HepG2 (cell line): Measurements from ENCODE around the gene IARS2. TPM values are rescaled to one million over a fixed set of nuclear protein-coding genes. Genes with fewer than 3 reads are reported as not detected.
A peak's percentile ranks its signal among the peaks of the same experiment; 100 is the strongest.

Experiments
- ASH2L ChIP-seq: fragments of 300-600, 200-600 bp; sonication (generic); IDR thresholded peaks from 2 replicates; pipeline ENCODE4 v1.7.0; 2017; ENCODE audit warnings: low read depth, mild to moderate bottlenecking, moderate library complexity, mixed read lengths, low read length; ENCODE audit not compliant: insufficient read length
- CBX1 ChIP-seq: IDR thresholded peaks from one replicate; pipeline ENCODE4 v1.6.1; 2016; ENCODE audit warnings: antibody characterized with exemption, low read depth
- CCDC6 ChIP-seq: sonication (generic); formaldehyde crosslinking; IDR thresholded peaks from 2 replicates; pipeline ENCODE4 v1.8.1; 2022; ENCODE audit warnings: mild to moderate bottlenecking, missing genetic modification reagents, moderate library complexity
- EP300 ChIP-seq, 3 experiments: sonication (generic) in 1 of 3; formaldehyde crosslinking in 1 of 3; IDR thresholded peaks; 2 replicates each; pipeline versions ENCODE4 v1.5.1 to v1.6.1; 2011 to 2020; ENCODE audit warnings: low read depth in 2 of 3, low read length in 2 of 3, borderline replicate concordance in 1 of 3, improper control_type of control experiment in 1 of 3, mild to moderate bottlenecking in 1 of 3, missing genetic modification reagents in 1 of 3, moderate library complexity in 1 of 3
- GABPA ChIP-seq, 2 experiments: IDR thresholded peaks; 2 replicates each; pipeline ENCODE4 v1.6.1; 2011 to 2016; ENCODE audit warnings: low read depth in 2 of 2, low read length in 1 of 2, missing biosample characterization in 1 of 2, missing genetic modification characterization in 1 of 2
- HNF4G ChIP-seq, 2 experiments: sonication (generic) in 1 of 2; formaldehyde crosslinking in 1 of 2; IDR thresholded peaks; 2 replicates each; pipeline versions ENCODE4 v1.4.0 to v1.6.1; 2011 to 2020; ENCODE audit warnings: borderline replicate concordance in 2 of 2, low read depth in 2 of 2, mild to moderate bottlenecking in 2 of 2, low read length in 1 of 2, missing genetic modification reagents in 1 of 2, moderate library complexity in 1 of 2
- IKZF1 ChIP-seq: fragments of 450-650 bp; IDR thresholded peaks from 2 replicates; pipeline ENCODE4 v1.7.1; 2016
- MEIS1 ChIP-seq: sonication (generic); formaldehyde crosslinking; IDR thresholded peaks from 2 replicates; pipeline ENCODE4 v1.9.0; 2021; ENCODE audit warnings: mild to moderate bottlenecking, missing genetic modification reagents, moderate library complexity, borderline replicate concordance
- NPAS2 ChIP-seq: sonication (generic); formaldehyde crosslinking; IDR thresholded peaks from 2 replicates; pipeline ENCODE4 v1.8.0; 2022; ENCODE audit warnings: mild to moderate bottlenecking, missing genetic modification reagents, borderline replicate concordance
- PAX8 ChIP-seq: sonication (generic); formaldehyde crosslinking; IDR thresholded peaks from 2 replicates; pipeline ENCODE4 v1.8.0; 2022; ENCODE audit warnings: mild to moderate bottlenecking, missing genetic modification reagents, borderline replicate concordance
- REPIN1 ChIP-seq: sonication (generic); formaldehyde crosslinking; IDR thresholded peaks from 2 replicates; pipeline ENCODE4 v1.8.0; 2022; ENCODE audit warnings: missing genetic modification reagents, low read depth, mild to moderate bottlenecking, borderline replicate concordance
- SAP130 ChIP-seq: IDR thresholded peaks from 2 replicates; pipeline ENCODE4 v1.6.1; 2016; ENCODE audit warnings: low read depth
- TBL1XR1 ChIP-seq: fragments of 150-350 bp; IDR thresholded peaks from 2 replicates; pipeline ENCODE4 v1.6.1; 2014; ENCODE audit warnings: borderline replicate concordance, low read length; ENCODE audit not compliant: partially characterized antibody
- ZNF510 ChIP-seq: sonication (generic); formaldehyde crosslinking; IDR thresholded peaks from 2 replicates; pipeline ENCODE4 v1.4.0; 2020; ENCODE audit warnings: low read depth, mild to moderate bottlenecking, missing genetic modification reagents
- polyA plus RNA-seq, 8 experiments: library from polyadenylated mRNA; depleted of rRNA in 3 of 8; stranded (reverse) in 7 of 8; unstranded in 1 of 8; fragments of >200 nt; fragmentation: Illumina TruSeq in 4 of 8; extraction: Trizol in 4 of 8; gene quantifications; 2 replicates each; pipeline versions ENCODE4 v1.2.1 to v1.2.3, GENCODE V29; 2011 to 2016; ENCODE audit warnings: low read depth in 4 of 8, missing spikeins in 1 of 8, mixed read lengths in 1 of 8; ENCODE audit not compliant: insufficient read depth in 1 of 8
- total RNA-seq, 5 experiments: library from RNA; depleted of rRNA; stranded (reverse); fragments of >200 nt; fragmentation: Illumina TruSeq; extraction: Trizol; gene quantifications; 2 replicates each; pipeline ENCODE4 v1.2.3, GENCODE V29; 2016; ENCODE audit warnings: low read depth in 1 of 5
- TF ChIP-seq, protein P1 (sequence below): IDR thresholded peaks from 2 replicates; pipeline ENCODE4 v1.6.1; 2016; ENCODE audit warnings: low read depth, missing genetic modification reagents, missing compliant biosample characterization
- TF ChIP-seq, protein P2 (sequence below): sonication (generic); formaldehyde crosslinking; IDR thresholded peaks from 2 replicates; pipeline ENCODE4 v1.8.1; 2022; ENCODE audit warnings: low read depth, mild to moderate bottlenecking, missing genetic modification reagents
- TF ChIP-seq, protein P3 (sequence below): sonication (generic); formaldehyde crosslinking; IDR thresholded peaks from 2 replicates; pipeline ENCODE4 v1.8.0; 2022; ENCODE audit warnings: mild to moderate bottlenecking, missing genetic modification reagents, moderate library complexity

IARS2 gene
- total and polyA plus RNA-seq, 2 of the 13 experiments (the other 11 are each of a cell fraction or from before 2014, with no cell fraction given) = 28.6 to 122 TPM

DNA sequence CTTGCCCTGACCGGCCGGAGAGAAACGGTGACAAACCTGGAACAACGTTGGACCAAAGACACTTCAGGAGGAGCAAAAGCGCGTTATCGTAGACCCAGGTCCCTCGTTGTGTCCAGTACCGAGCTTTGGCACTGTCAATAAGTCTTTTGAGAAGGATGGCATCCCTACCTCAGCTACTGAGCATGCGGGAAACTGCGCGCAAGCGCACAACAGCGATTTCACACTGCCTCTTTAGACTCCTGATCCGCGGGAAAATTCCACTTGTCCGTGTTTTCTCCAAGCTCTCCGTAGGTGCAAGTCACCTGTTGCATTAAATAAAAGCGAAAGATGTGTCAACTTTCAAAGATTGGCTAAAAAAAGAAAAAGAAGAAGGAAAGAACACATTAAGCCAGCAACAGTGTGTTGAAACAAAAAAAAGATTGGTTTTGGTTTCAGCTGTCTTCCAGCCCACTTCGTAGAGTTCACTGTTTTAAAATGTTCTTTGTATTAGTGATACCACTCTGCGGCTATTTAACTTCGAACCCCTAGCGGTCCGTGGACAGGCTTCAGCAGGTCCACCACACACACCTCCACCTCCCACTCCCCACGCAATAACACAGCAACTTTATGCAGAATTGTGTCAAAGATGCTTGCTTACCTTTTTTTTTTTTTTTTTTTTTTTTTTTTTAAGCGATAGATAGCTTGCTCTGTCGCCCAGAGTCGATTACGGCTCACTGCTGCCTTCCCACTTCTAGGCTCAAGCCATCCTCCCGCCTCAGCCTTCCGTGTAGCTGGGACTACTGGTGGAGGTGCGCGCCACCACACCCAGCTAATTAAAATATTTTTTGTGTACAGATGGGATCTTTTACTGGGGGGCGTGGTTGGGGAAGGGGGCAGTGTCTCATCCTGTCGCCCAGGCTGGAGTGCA, 4.0 kb upstream of the IARS2 start, which contains the start of gene BPNT1 (continued):
- TF ChIP-seq TBL1XR1 (peak; percentile 66), GABPA (IDR thresholded peaks at IDR 0.05; ENCODE audit: low read depth, low read length) (no peak), GABPA (CRISPR knock-in tag; IDR thresholded peaks at IDR 0.05; ENCODE audit: low read depth) (peak; percentile 80), ZNF510 (0 out of 2 replicates have a peak, but pooled peaks have one; percentile 65), NPAS2 (CRISPR knock-in tag) (no peak), ASH2L (peak; percentile 74), PAX8 (no peak), MEIS1 (CRISPR knock-in tag) (peak; percentile 63; the same call in 1 of the 2 replicates), SAP130 (CRISPR knock-in tag) (peak; percentile 90), IKZF1 (no peak), CCDC6 (CRISPR knock-in tag) (peak; percentile 36; the same call in 1 of the 2 replicates), EP300 (IDR thresholded peaks at IDR 0.05; ENCODE audit: low read depth in 2 of 2, low read length in 2 of 2) (no peak), EP300 (CRISPR knock-in tag; IDR thresholded peaks at IDR 0.05; ENCODE audit: borderline replicate concordance) (peak; percentile 38; the same call in 1 of the 2 replicates), HNF4G (IDR thresholded peaks at IDR 0.05; ENCODE audit: borderline replicate concordance, low read depth, low read length) (peak; percentile 15; the same call in 1 of the 2 replicates), HNF4G (CRISPR knock-in tag; IDR thresholded peaks at IDR 0.05; ENCODE audit: borderline replicate concordance, low read depth) (no peak), REPIN1 (peak; percentile 49; the same call in 1 of the 2 replicates), CBX1 (no peak)
- TF ChIP-seq, protein P1, sequence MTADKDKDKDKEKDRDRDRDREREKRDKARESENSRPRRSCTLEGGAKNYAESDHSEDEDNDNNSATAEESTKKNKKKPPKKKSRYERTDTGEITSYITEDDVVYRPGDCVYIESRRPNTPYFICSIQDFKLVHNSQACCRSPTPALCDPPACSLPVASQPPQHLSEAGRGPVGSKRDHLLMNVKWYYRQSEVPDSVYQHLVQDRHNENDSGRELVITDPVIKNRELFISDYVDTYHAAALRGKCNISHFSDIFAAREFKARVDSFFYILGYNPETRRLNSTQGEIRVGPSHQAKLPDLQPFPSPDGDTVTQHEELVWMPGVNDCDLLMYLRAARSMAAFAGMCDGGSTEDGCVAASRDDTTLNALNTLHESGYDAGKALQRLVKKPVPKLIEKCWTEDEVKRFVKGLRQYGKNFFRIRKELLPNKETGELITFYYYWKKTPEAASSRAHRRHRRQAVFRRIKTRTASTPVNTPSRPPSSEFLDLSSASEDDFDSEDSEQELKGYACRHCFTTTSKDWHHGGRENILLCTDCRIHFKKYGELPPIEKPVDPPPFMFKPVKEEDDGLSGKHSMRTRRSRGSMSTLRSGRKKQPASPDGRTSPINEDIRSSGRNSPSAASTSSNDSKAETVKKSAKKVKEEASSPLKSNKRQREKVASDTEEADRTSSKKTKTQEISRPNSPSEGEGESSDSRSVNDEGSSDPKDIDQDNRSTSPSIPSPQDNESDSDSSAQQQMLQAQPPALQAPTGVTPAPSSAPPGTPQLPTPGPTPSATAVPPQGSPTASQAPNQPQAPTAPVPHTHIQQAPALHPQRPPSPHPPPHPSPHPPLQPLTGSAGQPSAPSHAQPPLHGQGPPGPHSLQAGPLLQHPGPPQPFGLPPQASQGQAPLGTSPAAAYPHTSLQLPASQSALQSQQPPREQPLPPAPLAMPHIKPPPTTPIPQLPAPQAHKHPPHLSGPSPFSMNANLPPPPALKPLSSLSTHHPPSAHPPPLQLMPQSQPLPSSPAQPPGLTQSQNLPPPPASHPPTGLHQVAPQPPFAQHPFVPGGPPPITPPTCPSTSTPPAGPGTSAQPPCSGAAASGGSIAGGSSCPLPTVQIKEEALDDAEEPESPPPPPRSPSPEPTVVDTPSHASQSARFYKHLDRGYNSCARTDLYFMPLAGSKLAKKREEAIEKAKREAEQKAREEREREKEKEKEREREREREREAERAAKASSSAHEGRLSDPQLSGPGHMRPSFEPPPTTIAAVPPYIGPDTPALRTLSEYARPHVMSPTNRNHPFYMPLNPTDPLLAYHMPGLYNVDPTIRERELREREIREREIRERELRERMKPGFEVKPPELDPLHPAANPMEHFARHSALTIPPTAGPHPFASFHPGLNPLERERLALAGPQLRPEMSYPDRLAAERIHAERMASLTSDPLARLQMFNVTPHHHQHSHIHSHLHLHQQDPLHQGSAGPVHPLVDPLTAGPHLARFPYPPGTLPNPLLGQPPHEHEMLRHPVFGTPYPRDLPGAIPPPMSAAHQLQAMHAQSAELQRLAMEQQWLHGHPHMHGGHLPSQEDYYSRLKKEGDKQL (CRISPR knock-in tag) = no peak
- TF ChIP-seq, protein P2, sequence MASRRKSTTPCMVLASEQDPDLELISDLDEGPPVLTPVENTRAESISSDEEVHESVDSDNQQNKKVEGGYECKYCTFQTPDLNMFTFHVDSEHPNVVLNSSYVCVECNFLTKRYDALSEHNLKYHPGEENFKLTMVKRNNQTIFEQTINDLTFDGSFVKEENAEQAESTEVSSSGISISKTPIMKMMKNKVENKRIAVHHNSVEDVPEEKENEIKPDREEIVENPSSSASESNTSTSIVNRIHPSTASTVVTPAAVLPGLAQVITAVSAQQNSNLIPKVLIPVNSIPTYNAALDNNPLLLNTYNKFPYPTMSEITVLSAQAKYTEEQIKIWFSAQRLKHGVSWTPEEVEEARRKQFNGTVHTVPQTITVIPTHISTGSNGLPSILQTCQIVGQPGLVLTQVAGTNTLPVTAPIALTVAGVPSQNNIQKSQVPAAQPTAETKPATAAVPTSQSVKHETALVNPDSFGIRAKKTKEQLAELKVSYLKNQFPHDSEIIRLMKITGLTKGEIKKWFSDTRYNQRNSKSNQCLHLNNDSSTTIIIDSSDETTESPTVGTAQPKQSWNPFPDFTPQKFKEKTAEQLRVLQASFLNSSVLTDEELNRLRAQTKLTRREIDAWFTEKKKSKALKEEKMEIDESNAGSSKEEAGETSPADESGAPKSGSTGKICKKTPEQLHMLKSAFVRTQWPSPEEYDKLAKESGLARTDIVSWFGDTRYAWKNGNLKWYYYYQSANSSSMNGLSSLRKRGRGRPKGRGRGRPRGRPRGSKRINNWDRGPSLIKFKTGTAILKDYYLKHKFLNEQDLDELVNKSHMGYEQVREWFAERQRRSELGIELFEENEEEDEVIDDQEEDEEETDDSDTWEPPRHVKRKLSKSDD (CRISPR knock-in tag) = no peak
- TF ChIP-seq, protein P3, sequence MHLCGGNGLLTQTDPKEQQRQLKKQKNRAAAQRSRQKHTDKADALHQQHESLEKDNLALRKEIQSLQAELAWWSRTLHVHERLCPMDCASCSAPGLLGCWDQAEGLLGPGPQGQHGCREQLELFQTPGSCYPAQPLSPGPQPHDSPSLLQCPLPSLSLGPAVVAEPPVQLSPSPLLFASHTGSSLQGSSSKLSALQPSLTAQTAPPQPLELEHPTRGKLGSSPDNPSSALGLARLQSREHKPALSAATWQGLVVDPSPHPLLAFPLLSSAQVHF (CRISPR knock-in tag) = no peak
